Measurements from ENCODE around the gene PPP2R5A. TPM values are rescaled to one million over a fixed set of nuclear protein-coding genes. Genes with fewer than 3 reads are reported as not detected.

The PPP2R5A gene
- total RNA-seq, 3 donors from 2014 or later: 48.5 to 85.5 (median 57.4) TPM

DNA sequence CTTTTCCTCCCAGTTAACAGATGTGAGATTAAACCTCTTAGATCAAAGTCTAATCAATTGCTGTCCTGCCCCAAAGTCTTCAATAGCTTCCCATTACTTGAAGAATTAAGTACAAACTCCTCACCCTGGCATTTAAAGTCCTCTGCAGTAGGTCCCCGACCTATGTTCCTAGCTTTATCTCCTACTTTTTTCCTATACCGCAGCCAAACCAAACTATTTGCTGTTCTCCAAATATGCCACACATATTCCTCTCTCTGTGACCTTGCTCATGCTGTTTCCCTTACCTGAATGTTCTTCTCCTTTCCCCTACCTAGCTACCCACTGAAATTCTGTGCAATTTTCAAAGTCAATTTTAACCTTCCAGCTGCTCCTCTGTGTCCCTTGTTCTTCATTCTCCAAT is 14.0 kb upstream of the PPP2R5A start:
- Histone ChIP-seq H3K36me3 (no peaks in the 10 kb centered on the region), H3K4me1 (no peaks in the 10 kb centered on the region), H3K27ac (no peak overlapping the region), H3K4me3 (no peak overlapping the region), H3K27me3 (no peaks in the 10 kb centered on the region), H3K9me3 (no peaks in the 10 kb centered on the region)
- no peak for DNase-seq (ENCODE audit: low spot score in 2 of 2)
- TF ChIP-seq POLR2AphosphoS5 (IDR thresholded peaks at IDR 0.05): no peak
- no peak for TF ChIP-seq POLR2A (IDR thresholded peaks at IDR 0.05)
- TF ChIP-seq, protein P1, sequence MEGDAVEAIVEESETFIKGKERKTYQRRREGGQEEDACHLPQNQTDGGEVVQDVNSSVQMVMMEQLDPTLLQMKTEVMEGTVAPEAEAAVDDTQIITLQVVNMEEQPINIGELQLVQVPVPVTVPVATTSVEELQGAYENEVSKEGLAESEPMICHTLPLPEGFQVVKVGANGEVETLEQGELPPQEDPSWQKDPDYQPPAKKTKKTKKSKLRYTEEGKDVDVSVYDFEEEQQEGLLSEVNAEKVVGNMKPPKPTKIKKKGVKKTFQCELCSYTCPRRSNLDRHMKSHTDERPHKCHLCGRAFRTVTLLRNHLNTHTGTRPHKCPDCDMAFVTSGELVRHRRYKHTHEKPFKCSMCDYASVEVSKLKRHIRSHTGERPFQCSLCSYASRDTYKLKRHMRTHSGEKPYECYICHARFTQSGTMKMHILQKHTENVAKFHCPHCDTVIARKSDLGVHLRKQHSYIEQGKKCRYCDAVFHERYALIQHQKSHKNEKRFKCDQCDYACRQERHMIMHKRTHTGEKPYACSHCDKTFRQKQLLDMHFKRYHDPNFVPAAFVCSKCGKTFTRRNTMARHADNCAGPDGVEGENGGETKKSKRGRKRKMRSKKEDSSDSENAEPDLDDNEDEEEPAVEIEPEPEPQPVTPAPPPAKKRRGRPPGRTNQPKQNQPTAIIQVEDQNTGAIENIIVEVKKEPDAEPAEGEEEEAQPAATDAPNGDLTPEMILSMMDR (IDR thresholded peaks at IDR 0.05): no peak
- intact Hi-C loops (cut with DNase I; ENCODE audit: low total_unique reads): no loop called here

DNA sequence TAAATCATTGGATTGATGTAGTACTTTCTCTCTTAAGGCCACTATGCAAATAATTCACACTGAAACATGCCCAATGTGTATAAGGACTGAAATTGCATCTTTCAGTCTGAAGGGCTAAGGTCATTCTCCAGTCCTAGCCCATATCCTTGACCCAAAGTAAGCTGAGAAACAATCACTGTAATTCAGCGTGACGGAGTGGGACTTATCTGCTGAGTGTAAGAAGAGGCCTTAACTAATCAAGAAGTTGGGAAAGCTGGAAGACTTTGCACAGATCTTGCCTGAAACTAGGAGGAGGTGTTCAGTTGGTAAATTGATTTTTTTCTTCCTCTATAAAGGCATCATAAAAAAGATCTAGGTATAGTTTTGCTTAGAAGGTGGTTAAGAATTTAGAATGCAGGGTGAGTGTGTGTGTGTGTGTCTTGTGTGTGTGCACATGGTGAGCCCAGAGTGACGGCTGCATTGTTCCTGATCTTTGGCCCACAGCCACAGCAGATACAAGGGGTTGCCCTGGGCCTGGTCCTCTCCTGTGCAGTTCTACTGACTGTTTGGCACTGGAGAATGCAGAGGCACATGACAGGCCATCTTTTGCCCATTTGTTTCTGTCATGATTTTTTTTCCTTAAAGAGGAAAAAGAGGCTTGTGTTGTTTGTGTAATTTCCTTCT is 13.3 kb upstream of the PPP2R5A start:
- DNase-seq (ENCODE audit: low spot score in 2 of 2): no peak
- TF ChIP-seq, protein P1 (IDR thresholded peaks at IDR 0.05): no peak
- TF ChIP-seq POLR2AphosphoS5 (IDR thresholded peaks at IDR 0.05) (no peak), POLR2A (IDR thresholded peaks at IDR 0.05) (no peak)
- H3K9me3 ChIP-seq: no peaks in the 10 kb centered on the region
- no peaks in the 10 kb centered on the region for H3K27me3 ChIP-seq
- no peak overlapping the region for H3K27ac ChIP-seq
- H3K4me1 ChIP-seq: no peaks in the 10 kb centered on the region
- H3K4me3 ChIP-seq: no peak overlapping the region
- intact Hi-C loops (cut with DNase I; ENCODE audit: low total_unique reads): no loop called here
- no peaks in the 10 kb centered on the region for H3K36me3 ChIP-seq

DNA sequence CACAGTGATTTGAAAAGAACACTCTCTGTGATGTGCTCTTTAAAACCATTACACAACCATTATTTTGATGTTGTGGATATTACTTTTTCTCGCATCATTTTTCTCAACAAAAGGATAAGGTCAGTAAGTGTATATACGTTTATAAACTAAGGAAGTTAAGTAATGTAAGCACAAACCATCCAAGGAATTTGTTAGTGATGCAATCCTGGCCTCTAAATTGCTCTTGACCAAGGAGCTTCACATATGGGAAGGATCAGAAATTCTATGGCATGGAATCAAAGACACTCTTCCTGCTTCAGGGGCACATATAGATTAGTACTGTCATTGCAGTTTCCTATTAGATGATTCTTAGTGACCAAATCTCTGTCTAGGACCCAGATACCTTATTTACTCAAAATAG is 3.6 kb upstream of the PPP2R5A start:
- H3K36me3 ChIP-seq: no peaks in the 10 kb centered on the region
- no peak for DNase-seq (ENCODE audit: low spot score in 2 of 2)
- no peaks in the 10 kb centered on the region for H3K9me3 ChIP-seq
- H3K27me3 ChIP-seq: no peaks in the 10 kb centered on the region
- H3K27ac ChIP-seq: no peak overlapping the region
- H3K4me3 ChIP-seq: no peak overlapping the region
- H3K4me1 ChIP-seq: no peaks in the 10 kb centered on the region
- intact Hi-C loops (cut with DNase I; ENCODE audit: low total_unique reads): no loop called here
- TF ChIP-seq POLR2A (IDR thresholded peaks at IDR 0.05) (no peak), POLR2AphosphoS5 (IDR thresholded peaks at IDR 0.05) (no peak)
- TF ChIP-seq, protein P1 (IDR thresholded peaks at IDR 0.05): no peak

DNA sequence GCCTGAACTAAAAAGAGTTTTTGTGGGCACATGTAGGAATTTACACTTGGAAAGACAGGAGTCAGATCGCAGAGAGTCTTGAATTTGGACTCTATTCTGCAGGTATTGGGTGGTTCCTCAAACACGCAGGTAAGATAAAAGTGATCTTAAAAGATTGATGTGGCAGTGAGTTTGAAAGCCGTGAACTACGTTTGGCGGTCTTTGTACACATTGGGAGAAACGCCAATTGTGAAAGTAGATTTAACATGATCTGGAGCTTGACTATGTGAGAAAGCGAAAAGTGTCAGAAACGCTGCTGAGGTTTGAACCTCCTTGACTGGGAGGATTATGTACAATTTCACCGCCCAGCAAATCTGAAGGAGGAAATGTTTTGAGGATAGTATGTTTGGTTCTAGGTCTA is 1.5 kb upstream of the PPP2R5A start:
- H3K27me3 ChIP-seq: no peaks in the 10 kb centered on the region
- peaks cover 3 to 6% of the 10 kb centered on the region in 2 donors for H3K4me1 ChIP-seq
- H3K36me3 ChIP-seq: no peaks in the 10 kb centered on the region
- no peak overlapping the region for H3K27ac ChIP-seq
- TF ChIP-seq, protein P1 (IDR thresholded peaks at IDR 0.05): no peak
- TF ChIP-seq POLR2A (IDR thresholded peaks at IDR 0.05) (no peak), POLR2AphosphoS5 (IDR thresholded peaks at IDR 0.05) (no peak)
- intact Hi-C loops (cut with DNase I; ENCODE audit: low total_unique reads): no loop called here
- H3K9me3 ChIP-seq: no peaks in the 10 kb centered on the region
- H3K4me3 ChIP-seq: peak overlapping the region in 1 of 3 donors; percentile 94
- no peak for DNase-seq (ENCODE audit: low spot score in 2 of 2)

DNA sequence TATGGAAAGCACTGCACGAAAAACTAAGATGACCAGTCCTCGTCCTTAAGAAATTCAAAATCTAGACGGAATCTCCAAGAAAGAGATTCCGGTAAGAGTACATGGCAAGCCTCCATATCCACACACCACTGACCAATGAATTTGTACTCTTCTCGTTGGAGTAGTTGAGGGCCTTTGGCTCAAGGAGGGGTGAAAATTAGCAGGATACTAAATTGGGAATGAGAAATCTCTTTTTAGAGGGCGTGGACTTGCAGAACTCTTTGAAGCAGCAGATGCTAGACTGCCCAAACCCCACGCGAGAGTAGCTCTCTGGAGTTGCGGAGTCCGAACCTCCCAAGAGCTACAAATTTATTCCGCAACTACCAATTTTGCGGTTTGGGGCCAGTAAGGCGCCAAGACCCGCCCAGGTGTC is 872 bp upstream of the PPP2R5A start:
- intact Hi-C loops (cut with DNase I; ENCODE audit: low total_unique reads): no loop called here
- DNase-seq (ENCODE audit: low spot score in 2 of 2): no peak

More for the DNA sequence above, 872 bp upstream of the PPP2R5A start:
- TF ChIP-seq, protein P1 (IDR thresholded peaks at IDR 0.05): no peak
- TF ChIP-seq POLR2AphosphoS5 (IDR thresholded peaks at IDR 0.05) (no peak), POLR2A (IDR thresholded peaks at IDR 0.05) (no peak)
- H3K9me3 ChIP-seq: no peaks in the 10 kb centered on the region
- H3K27me3 ChIP-seq: no peaks in the 10 kb centered on the region
- peak overlapping the region; percentile 74 to 97 (median 94) for H3K4me3 ChIP-seq
- H3K4me1 ChIP-seq: peaks cover 3 to 6% of the 10 kb centered on the region in 2 donors
- no peaks in the 10 kb centered on the region for H3K36me3 ChIP-seq
- peak overlapping the region; percentile 96 to 99 for H3K27ac ChIP-seq

Measured in breast epithelium (tissue), 4 donors.